ENCODE measurements around the gene ZNF444.

DNA sequence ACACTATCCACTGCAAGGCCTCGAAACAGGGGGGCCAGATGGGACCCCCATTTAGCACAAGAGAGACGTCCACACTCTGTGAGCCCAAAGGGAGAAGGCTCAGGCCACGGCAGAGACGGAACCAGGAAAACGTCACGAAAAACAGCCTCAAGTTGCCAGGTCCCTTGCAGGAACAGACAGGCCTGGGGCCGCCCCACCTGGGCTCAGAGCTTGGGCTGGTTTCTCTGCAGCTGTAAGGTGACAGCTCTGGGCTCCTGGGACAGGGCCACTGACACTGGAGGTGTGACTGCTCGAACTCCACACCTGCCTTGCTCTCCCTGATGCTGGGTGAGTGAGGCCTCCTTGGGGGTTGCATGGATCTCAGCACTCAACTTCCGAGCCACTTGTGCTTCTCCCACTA lies 23.2 kb upstream of the ZNF444 start:
- TF ChIP-seq, protein P1, sequence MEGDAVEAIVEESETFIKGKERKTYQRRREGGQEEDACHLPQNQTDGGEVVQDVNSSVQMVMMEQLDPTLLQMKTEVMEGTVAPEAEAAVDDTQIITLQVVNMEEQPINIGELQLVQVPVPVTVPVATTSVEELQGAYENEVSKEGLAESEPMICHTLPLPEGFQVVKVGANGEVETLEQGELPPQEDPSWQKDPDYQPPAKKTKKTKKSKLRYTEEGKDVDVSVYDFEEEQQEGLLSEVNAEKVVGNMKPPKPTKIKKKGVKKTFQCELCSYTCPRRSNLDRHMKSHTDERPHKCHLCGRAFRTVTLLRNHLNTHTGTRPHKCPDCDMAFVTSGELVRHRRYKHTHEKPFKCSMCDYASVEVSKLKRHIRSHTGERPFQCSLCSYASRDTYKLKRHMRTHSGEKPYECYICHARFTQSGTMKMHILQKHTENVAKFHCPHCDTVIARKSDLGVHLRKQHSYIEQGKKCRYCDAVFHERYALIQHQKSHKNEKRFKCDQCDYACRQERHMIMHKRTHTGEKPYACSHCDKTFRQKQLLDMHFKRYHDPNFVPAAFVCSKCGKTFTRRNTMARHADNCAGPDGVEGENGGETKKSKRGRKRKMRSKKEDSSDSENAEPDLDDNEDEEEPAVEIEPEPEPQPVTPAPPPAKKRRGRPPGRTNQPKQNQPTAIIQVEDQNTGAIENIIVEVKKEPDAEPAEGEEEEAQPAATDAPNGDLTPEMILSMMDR (conservative IDR thresholded peaks at IDR 0.05; ENCODE audit: low read depth, low read length): no peak
- TF ChIP-seq EZH2phosphoT487 (IDR thresholded peaks at IDR 0.05; ENCODE audit: borderline replicate concordance, low read length) (no peak), EZH2 (IDR thresholded peaks at IDR 0.05; ENCODE audit: low read length, unreplicated experiment) (no peak)
